WI38 (cell line): ENCODE measurements around the gene PRSS22.

Experiments
- H3K4me3 ChIP-seq: 2 replicates; pipeline ENCODE4 v1.5.1; 2011; ENCODE audit warnings: low read depth, mild to moderate bottlenecking, control low read depth, low read length
- CTCF ChIP-seq: IDR thresholded peaks from 2 replicates; pipeline ENCODE4 v1.5.1; 2012; ENCODE audit warnings: low read depth, mild to moderate bottlenecking, control low read depth, low read length

The PRSS22 gene

GRCh38 chr16:2833776-2834175 lies 24.2 kb downstream of the PRSS22 start:
- TF ChIP-seq CTCF = no peak
- no peak overlapping the region for H3K4me3 ChIP-seq

- no peak overlapping the region for H3K4me3 ChIP-seq
- TF ChIP-seq CTCF = no peak
Observed at GRCh38 chr16:2831203-2831602, 26.8 kb downstream of the PRSS22 start.

GRCh38 chr16:2830355-2830695 lies 27.6 kb downstream of the PRSS22 start:
- TF ChIP-seq CTCF = no peak
- no peak overlapping the region for H3K4me3 ChIP-seq

- no peak for TF ChIP-seq CTCF
- no peak within 1 kb of the TSS for H3K4me3 ChIP-seq
Observed at GRCh38 chr16:2829501-2830354, 28.2 kb downstream of the PRSS22 start, which contains the start of gene ZG16B. ZG16B (plus strand) TSS chr16:2830303; CDS start chr16:2830442, 139 bp downstream.

GRCh38 chr16:2828876-2829430 lies 29.0 kb downstream of the PRSS22 start:
- no peak overlapping the region for H3K4me3 ChIP-seq
- no peak for TF ChIP-seq CTCF

- no peak overlapping the region for H3K4me3 ChIP-seq
- TF ChIP-seq CTCF = no peak
Observed at GRCh38 chr16:2828521-2828840, 29.5 kb downstream of the PRSS22 start.

GRCh38 chr16:2827831-2828520 lies 30.0 kb downstream of the PRSS22 start:
- TF ChIP-seq CTCF = no peak
- no peak overlapping the region for H3K4me3 ChIP-seq
